Tibial nerve (tissue), 3 donors: ENCODE measurements around the gene CUX1.

Experiments
- POLR2A ChIP-seq, 2 donors: fragments of 450-650 bp; IDR thresholded peaks; one replicate each; pipeline ENCODE4 v1.6.1; 2017; ENCODE audit warnings: antibody characterized with exemption in 2 of 2, mild to moderate bottlenecking in 2 of 2, moderate library complexity in 2 of 2
- TF ChIP-seq, protein P1 (sequence below), 5 experiments: fragments of 200-600 bp in 3 of 5; fragments of 450-650 bp in 2 of 5; sonication (generic) in 3 of 5; IDR thresholded peaks; one replicate each; pipeline ENCODE4 v1.5.1; 2016 to 2019; ENCODE audit warnings: antibody characterized with exemption in 5 of 5, mild to moderate bottlenecking in 3 of 5, moderate library complexity in 2 of 5

DNA sequence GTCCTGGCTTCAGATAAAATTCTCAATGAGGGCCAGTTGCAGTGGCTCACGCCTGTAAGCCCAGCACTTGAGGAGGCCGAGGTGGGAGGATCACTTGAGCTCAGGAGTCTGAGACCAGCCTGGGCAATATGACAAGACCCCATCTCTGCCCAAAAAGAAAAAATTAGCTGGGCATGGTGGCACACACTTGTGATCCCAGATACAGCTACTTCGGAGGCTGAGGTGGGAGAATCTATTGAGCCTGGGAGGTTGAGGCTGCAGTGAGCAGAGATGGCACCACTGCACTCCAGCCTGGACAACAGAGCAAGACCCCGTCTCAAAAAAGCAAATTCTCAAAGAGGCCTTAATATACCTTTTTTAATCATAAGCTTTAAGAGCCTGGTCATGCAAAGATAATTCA is 142.9 kb downstream of the CUX1 start:
- TF ChIP-seq, protein P1, sequence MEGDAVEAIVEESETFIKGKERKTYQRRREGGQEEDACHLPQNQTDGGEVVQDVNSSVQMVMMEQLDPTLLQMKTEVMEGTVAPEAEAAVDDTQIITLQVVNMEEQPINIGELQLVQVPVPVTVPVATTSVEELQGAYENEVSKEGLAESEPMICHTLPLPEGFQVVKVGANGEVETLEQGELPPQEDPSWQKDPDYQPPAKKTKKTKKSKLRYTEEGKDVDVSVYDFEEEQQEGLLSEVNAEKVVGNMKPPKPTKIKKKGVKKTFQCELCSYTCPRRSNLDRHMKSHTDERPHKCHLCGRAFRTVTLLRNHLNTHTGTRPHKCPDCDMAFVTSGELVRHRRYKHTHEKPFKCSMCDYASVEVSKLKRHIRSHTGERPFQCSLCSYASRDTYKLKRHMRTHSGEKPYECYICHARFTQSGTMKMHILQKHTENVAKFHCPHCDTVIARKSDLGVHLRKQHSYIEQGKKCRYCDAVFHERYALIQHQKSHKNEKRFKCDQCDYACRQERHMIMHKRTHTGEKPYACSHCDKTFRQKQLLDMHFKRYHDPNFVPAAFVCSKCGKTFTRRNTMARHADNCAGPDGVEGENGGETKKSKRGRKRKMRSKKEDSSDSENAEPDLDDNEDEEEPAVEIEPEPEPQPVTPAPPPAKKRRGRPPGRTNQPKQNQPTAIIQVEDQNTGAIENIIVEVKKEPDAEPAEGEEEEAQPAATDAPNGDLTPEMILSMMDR (IDR thresholded peaks at IDR 0.05), result no peak
- no peak for TF ChIP-seq POLR2A (IDR thresholded peaks at IDR 0.05)
